HG03565 (cell line): ENCODE data around the gene MAST4.
"Not testable (repeated sequence)": the region's sequence is repeated elsewhere in the genome, so short reads cannot be mapped to it uniquely, and the experiment has no call there.

Experiments used
- ATAC-seq: cut with Tn5 transposase; IDR thresholded peaks from one replicate; pipeline ENCODE4 v1.9.1; 2021; ENCODE audit warnings: mild to moderate bottlenecking, moderate library complexity; ENCODE audit not compliant: unreplicated experiment

MAST4 gene

DNA sequence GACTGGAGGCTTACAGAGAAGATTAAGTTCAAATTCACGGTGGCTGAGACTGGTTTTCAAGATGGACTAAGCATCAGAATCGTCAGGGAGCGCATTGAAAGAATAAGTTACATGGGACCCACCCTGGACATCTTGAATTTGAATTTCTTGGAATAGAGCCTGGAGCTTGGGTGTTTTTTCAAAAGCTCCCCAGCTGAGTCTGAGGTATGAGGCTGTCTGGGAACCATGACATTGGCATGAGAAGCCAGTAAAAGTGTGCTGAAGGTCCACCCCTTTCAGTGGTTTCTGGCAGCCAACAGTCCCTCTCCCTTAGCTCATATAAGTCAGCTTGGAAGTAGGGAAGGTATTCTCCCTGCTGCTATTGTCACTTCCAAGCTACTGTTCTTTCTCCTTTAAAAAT lies 97.8 kb downstream of the MAST4 start:
- no peak for ATAC-seq

DNA sequence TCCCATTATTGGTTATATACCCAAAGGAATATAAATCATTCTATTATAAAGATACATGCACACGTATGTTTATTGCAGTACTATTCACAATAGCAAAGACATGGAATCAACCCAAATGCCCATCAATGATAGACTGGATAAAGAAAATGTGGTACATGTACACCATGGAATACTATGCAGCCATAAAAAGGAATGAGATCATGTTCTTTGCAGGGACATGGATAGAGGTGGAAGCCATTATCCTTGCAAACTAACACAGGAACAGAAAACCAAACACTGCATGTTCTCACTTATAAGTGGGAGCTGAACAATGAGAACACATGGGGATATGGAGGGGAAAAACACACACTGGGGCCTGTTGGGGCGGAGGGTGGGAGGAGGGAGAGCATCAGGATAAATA lies 99.6 kb downstream of the MAST4 start:
- ATAC-seq: not testable (repeated sequence)

DNA sequence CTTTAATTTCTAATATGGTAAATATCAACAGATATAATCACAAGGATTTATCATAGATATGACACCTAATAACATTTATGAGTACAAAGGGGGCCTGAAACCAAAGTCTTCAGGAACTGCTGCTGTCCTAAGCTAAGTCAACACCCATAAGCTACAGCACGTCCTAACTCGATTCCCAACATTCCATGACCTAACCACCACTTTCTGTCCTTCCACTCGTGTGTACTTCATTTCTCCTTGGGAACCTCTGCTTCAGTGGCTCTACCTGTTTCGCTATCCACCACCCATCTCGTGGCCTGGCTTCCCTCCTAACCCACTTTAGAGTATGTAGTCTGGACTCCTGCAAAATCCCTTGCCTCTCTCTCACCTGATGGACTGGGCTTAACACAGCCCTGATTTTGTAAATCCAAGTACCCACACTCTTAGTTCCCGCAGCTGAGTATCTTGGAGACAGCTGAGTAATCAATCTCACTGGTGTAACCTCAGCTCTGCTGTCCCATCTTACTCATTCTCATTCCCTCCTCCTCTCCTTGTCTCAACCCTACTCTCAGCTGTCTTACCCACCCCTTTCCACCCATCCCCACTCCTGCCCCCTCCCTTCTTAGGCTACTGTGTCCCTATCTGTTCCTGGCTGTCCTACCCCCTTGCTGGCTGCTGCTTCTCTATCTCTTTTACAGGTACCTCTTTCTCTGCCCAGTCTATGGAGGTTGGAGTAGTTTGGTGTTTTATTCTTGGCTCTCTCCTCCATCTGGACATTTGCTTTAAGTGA lies 101.8 kb downstream of the MAST4 start:
- no peak for ATAC-seq

DNA sequence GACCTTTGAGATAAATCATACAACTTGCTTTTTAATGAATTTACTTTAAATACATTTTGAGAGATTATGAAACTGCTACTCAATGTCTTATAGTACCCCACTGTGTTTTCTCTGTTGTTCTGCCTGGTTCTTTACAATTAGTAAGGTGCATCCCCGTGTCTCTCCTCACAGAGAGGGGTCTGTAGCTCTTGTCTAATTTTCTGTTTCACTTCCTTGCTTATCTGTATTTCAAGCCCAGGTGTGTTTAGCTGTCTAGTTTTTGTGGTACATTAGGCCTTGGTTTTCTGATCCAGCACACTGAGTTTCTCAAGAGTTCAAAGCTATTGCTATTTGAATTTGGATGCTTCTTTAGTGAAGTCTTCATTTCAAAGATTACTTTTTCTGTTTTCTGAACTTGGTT lies 105.1 kb downstream of the MAST4 start:
- peak; percentile 79 for ATAC-seq

DNA sequence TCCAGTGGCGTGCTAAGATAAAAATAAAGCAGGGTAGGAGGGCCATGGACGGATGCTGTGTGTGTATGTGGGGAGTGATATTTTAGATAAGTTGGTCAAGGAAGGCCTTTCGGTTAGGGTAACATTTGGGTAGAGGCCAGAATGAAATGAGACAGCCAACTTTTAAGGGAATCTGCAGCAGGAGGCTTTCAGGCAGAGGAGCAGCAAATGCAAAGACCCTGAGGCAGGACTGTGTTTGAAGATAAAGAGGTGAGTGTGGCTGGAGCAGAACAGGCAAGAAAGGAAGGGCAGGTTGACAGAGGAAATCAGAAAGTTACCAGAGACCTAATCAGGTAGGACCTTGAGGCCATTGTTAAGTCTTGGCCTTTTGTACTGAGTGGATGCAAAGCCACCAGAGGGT lies 106.2 kb downstream of the MAST4 start:
- ATAC-seq: no peak

DNA sequence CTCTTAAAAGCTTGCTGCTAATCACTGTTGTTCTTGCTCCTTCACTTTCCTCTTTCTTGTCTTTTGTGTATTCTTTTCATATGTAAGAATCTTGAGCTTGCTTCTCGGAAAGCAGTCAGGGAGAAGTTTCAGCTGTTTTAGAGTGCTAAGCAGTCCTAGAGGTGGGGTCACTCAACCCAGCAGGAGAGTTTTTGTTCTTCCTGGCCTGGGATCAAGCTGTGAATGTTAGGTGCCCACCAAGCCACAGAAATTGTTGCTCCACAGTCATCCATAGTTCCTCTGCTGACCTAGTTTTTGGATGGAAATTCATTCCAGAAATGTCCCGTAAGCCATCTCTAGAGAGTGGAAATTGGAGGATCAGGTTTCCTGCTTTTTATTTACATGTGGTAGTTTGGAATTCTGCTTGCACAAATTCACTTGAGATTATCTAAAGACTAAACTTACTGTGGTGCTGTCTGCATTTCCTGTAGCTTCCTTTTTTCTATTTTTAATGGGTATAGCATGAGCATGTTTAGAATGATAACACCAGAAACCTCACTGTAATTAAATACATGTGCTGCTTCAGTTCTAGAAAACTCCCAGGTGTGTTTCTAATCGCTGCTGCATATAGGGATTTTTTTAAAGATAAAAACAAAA lies 108.7 kb downstream of the MAST4 start:
- no peak for ATAC-seq

DNA sequence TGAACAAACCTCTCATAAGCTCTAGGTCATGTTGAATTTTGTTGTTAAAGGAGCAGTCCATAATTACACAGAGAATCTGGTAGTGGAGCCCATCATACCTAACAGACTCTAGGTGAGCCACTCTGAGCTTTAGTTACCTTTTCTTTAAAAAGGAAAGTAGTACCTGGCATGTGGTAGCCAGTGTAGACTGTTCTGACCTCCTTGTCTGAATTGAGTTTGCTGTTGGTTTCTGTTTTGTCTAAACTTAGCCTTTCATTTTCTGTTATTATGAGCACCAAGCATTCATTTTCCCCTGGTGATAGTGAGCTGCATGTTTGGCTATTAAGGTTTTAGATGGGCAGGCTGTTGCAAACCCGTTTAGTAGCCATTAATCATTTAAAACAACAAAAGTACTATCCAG lies 112.2 kb downstream of the MAST4 start:
- no peak for ATAC-seq

DNA sequence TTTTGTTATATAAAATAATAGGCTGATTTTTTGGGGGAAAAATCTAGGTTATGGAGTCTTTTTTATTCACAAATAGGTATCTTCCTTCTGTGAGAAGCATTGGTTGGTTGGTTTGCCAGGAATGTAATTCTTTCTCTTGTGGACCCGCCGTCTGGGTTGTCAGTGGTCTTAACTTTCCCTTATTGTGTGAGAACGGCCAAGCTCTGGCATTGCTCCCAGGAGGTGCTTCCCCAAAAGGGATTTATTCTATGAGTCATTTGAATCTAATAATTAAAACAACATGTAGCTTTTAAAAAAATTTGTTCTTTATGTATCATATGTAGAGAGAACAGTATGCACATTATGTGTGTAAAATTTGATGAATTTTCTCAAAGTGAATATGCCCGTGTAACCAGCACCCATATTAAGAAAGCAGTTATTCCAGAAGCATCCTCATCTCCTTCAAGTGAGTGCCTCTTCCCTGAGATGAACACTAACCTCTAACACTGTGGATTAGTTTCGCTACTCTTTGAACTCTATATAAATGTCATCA lies 114.4 kb downstream of the MAST4 start:
- no peak for ATAC-seq

DNA sequence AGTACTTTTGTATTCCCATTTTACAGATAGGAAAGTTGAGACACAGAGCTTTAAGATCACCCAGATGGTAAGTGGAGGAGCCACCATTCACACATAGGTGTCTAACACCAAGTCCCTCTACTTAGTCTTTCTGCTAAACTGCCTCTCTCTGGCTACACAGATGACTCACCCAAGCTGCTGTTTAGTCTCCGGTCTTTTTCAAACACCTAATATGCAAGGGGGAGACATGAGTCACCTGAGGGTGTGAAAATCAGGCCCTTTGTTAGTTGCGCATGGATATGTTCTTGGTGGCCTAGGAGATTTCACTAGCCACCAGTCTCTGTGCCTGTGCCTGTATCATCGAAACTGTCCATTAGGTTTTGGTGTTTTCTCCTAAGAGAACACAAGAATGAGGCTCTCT lies 117.8 kb downstream of the MAST4 start:
- ATAC-seq: peak; percentile 89

DNA sequence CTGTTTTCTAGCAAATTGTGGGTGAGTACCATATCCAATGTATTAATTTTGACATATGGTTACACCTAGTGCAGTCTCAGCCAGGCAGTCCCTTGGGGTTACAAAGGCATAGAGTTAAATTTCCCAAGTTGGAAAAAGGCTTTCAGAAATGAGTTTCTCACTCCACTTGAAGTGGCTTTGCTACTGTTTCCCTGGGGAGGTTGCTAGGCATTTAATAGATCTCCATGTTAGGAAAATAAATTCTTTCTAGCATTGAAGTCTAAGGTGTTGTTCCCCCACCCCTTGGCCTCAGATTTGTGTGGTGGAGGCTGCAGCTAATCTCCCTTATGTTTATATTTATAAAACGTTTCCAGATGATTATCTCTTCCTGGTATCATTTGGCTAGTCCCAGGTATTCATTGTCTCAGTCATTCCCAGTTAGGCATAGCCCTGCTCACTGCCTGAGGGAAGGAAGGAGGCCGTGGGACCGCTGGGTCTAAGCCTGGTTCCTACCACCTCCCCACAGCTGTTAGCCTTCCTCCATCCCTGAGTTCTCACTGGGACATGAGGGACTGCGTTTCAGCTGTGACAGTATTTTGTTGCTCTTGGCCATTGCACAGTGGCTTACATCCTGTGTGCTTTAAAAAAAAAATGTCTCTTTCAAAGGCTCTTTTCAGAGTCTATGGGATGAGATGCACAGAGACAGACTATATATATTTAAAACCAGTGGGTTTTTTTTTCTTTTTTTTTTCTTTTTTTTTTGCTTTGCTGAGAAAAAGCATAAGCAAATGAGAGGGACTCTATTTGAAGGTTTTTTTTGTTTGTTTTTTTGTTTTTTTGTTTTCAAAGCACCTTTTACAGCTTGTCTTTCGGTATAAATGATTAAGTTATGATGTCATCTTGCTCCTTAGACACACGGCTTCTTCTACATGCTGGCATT lies 121.5 kb downstream of the MAST4 start:
- ATAC-seq: no peak

DNA sequence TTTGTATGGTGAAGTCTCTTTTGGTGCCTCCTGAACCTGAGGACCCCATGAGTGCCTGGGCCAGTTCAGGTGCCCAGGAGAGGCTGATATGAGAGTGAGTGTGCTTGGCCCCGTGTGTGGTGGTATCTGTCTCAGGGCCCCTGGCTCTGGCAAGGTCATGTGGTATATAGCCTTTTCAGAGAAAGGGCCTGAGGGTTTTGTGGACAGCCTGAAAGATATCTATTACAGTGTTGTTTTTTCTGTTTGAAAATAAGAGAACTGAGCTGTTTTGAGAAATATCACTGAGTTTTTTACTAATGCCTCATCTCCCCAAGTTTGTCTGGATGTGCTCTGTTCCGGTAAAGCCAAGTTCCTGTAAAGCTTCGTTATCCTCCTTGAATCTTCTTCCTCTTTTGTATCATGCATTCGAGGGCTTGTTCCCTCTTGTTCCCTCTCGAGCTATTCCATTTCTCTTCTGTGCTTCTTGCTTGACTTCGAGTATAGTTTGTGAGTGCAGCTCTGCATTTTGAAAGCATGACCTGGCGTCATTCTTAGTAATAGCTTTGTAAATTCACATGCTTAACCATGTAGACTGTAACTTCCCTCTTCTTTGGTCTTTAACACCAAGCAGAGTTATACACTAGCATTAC lies 122.3 kb downstream of the MAST4 start:
- ATAC-seq: no peak

DNA sequence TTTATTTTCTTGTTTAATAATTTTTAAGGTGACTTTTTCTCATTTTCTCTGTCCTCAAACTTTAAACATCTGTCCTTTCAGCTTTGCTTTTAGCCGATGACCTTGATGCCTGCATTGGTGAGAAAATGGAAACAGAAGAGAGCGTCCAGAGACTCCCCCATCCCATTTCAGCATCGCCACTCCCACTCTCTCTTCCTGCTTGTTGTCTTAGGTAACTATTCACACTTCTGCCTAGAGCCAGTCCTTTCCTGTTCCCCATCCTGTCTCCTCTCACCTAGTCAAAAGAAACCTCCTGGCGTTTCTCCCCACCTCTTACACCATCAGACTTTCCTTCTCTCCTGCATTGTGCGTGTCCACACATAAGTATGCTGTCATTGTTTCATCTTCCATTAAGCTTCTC lies 124.6 kb downstream of the MAST4 start:
- ATAC-seq: no peak

DNA sequence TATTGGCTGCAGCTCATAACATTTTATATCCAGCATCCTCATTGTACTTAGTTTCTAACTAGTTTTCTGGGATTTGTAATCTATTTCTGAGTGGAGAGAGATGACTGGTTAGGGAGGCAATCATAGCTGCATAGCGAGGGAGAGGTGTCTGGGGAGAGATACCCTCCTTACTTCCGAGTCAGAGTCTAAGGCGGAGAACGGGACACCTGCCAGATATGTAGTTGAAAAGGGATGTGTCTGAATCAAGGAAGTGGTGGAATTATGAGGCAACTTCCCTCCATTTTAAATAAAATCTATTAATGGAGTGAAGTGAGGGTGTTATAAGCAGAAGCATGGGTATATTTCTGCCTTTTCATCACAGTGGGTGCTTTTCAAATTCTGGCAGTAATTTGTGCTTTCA lies 126.5 kb downstream of the MAST4 start:
- ATAC-seq: no peak

DNA sequence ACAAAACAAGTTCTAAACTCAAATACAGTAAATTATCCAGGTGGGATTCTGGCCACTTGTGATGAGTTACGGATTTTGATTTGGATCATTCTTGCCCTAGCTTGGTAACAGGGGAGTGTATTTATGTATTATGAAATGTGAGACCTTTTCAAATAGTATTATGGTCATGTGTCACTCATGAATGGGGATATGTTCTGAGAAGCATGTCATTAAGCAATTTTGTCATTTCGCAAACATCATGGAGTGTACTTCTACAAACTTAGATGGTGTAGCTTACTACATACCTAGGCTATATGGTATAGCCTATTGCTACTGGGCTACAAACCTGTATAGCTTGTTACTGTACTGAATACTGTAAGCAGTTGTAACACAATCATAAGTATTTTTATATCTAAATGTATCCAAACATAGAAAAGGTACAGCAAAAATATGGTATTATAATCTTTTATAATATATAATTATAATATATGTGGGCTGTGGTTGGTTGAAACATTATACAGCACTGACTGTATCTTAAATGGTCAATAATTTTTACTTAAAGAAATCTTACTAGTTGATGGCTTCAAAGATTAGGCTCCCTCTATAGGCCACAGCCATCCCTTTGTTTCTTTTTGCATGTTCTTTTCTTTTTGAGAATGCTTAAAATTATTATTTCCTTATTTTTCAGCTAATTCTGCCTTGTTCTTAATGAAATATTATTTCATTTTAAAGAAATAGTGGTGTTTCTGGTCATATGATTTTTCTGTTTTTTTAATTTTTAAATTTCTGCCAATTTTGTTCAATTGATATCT lies 128.4 kb downstream of the MAST4 start:
- ATAC-seq: no peak

DNA sequence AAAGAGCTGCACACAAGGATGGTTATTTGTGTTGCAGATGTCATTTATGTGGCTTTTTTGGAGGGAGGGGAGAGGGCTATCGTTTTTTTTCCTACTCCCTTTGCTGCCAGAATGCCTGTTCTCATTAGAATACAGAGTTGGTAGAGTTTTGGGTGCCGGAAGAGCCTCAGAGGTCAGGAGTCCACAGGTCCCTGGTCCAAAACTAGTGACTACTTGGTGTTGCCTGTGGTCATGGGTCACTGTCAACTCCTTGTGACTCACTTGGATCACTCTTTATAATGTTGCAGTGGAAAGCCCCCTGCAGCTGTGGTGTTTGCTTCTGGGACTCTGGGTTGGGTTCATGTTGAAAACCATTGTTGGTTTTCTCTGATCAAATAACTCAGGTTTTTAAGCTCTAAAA lies 131.4 kb downstream of the MAST4 start:
- ATAC-seq: no peak

DNA sequence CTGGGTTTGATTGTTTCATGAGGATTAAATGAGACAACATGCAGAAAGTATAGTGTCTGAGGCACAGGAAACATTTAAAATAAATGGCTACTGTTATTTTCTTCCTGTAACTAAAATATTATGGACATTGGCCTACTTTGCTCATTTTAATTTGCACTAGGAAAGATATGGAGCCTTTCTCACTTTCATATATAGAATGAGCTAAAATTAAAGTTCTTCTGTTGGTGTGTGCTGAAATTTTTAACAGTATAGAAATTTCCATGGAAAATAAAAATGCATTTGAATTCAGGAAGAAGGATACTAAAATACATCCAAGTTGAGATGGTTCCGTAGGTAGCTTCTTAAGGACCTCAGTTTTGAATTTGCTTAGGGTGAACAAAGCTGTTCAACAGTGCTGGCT lies 131.9 kb downstream of the MAST4 start:
- ATAC-seq: no peak

DNA sequence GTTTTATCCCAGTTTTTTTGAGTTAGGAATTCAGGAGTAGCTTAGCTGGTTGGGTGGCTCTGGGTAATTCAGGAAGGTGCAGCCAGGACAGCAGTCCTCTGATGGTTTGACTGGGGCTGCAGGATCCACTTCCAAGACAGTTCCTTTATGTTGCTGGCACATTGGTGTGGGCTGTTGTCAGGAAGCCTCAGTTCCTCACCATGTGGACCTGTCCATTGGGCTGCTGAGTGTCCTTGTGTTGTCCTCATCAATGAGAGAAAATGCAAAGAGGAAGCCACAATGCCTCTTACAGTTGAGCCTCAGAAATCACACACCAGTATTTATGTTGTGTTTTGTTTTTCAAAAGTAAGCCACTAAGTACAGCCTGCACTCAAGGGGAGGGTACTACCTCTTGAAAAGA lies 140.9 kb downstream of the MAST4 start:
- ATAC-seq: no peak

DNA sequence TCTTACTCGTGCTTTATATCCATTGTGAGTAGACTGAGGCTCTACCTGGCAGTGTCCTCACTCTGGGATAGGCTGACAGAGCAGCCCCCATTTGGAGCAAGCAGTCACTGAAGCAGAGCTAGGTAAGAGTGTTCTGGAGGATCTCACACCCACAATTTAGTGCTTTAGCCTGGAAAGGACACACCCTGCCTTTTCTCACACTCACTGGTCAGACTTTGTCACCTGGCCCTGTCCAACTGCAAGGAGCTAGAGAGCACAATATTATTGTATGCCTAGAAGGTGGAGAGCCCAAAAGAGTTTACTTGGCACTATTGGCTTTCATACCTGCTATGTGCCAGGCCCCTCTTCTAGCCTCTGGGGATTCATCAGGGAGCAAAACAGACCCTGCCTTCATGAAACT lies 141.9 kb downstream of the MAST4 start:
- ATAC-seq: no peak

DNA sequence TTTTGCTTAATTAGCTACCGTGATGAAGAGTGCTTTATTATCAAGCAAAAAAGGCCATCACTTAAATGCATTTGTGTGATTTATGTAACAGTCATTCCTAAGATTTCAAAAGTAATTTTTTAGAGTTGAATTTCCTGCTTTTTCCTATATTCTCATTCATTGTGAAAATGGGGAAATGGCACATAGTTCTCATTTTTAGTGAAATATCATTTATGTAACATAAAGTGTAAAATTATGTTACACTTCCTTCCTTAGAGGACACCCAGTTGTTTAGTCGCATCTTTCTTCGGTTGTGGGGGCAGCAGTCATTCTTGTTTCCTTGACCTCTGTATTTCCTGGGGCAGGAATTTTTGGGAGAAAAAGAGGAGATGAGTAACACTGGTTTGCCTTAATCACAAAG lies 142.8 kb downstream of the MAST4 start:
- ATAC-seq: no peak

DNA sequence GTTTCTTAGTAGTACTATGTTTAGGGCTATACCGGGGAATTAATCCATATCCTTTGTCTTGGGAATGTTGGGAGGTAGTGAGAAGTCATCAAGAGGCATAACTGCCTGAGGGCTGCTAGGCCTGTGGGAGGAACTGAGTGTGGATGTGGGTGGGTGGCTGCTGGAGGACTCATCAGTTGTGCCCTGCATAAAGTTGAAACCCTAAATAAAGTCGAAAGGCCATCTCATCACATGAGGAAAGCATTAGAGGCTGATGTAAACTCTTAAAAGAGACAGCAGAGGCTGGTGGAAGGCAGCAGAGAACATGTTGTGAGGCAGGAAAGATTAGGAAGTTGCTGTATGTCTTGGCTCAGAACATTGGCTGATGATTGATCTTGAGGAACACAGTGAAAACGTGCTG lies 143.8 kb downstream of the MAST4 start:
- no peak for ATAC-seq
